Activated CD4-positive, alpha-beta T cell treated with anti-CD3 and anti-CD28 coated beads for 1 hour (primary cell): ENCODE data around the gene ARNT2.

Experiments used
- DNase-seq: peaks from one replicate; pipeline ENCODE4 v3.0.0-alpha.2; 2020

The ARNT2 gene

DNA sequence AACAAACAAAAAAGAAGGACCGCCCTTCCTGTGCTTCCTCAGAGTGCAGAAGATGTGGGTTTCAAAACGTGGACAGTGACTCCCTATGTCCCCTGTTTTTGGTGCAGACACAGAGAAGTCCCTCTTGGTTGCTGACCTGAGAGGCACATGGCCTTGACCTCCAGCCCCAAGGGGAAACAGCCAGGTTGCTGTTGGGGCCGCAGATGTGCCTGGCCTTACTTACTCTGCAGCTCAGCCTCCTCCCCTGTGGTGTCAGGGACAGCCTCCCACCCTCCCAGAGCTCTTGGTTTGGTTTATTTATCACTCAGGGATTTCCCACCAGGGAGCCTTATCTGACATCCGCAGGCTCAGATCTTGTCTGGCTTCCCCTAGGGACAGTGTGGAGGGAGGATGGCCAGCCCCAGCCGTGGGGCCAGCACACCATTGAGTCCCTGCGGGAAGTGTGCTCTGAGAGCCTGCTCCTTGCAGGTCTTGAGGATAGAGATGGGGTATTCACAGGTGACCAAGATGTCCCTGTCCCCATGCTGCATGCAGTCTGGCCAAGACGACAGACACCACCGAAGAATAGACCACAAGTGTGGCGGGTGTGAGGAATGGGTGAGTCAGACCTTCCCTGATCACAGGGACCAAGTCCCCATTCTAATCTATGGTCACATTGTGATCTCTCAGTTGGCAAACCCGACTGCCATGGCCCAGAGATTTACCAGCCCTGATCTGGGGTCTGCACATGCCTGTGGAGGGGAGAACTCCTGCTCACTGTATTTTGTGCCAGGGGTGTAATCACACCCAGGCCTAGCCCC, 156.6 kb downstream of the ARNT2 start:
- no peak for DNase-seq

DNA sequence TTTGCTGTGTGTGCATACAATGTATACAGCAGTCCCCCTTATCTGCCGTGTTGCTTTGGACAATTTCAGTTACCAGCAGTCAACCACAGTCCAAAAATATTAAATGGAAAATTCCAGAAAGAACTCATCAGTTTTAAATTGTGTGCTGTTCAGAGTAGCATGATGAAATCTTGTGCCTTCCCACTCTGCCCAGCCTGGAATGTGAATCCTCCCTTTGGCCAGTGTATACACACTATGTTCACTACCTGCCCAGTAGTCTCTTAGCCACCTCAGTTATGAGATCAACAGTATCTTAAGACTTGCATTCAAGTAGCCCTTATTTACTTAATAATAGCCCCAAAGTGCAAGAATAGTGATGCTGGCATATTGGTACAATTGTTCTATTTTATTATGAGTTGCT, 157.3 kb downstream of the ARNT2 start:
- no peak for DNase-seq

DNA sequence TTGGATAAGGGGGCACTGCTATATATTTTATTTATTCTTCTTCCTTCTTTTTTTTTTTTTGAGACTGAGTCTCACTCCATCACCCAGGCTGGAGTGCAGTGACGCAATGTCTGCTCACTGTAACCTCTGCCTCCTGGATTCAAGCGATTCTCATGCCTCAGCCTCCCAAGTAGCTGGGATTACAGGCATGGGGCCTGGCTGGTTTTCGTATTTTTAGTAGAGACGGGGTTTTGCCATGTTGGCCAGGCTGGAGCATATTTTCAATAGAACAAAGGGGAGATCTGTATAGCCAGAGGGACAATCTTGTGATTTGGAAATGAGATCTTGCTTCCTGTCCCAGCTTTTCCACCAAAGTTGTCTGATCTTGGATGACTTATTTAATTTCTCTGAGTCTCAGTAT, 157.9 kb downstream of the ARNT2 start:
- DNase-seq: no peak

DNA sequence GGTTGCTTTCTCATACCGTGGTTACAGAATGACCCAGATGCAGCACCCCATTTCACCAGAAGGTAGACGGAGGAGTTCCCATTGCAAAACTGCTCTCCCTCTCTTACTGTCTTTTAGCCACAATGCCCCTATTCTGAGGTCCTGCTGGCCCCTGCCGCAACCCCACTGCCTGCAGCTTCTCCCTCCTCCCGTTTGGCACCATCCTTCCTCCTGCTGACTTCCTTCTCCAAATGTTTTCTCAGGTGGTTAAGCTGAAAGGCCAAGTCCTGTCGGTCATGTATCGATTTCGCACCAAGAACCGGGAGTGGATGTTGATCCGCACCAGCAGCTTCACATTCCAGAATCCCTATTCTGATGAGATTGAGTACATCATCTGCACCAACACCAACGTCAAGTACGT, 158.7 kb downstream of the ARNT2 start:
- no peak for DNase-seq

DNA sequence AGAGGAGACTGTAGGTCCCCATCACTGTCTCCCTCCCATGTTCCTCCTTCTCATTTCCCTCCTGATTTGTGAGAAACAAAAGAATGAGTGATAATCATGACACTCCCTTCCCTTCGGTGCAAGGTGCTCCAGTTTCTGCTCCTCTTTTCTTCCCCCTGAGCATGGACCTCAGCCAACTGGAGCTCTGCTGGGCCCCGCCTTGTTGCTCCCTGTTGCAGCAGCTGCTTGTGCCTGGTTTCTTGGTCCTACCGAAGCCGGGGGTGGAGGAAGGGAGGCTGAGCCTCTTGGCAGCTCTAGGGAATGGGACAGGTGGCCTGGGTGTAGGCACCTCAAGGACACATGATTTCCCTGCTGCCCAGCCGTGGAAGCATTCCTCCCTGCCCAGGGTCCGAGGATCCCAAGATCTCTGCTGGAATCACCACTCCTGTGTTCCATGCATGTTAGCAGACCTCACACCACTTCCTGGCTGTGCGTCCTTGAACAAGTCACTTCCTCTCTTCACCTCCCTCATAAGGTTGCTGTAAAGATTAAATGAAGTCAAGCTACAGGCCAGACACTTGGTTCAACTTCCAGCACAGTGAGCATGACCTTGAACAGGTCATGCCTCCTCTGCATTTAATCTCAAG, 159.3 kb downstream of the ARNT2 start:
- no peak for DNase-seq

DNA sequence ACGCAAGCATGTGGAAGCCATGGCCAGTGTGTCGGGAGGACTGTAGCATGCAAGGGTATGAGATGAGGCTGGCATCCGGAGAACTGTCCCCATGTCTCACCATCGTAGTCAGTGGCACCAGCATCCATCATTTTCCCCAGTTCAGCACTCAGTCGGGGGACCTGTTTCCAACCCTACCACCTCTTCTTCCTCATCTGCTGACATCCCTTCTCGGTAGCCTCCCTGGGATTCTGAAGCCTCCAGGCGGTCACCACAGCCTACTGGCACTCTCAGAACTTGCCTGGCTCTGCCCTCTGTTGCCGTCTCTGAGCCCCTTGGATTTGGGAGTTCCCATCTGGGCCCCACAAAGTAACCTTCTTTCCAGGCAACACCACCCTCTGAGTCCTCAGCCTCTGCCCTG, 159.9 kb downstream of the ARNT2 start:
- DNase-seq: no peak

DNA sequence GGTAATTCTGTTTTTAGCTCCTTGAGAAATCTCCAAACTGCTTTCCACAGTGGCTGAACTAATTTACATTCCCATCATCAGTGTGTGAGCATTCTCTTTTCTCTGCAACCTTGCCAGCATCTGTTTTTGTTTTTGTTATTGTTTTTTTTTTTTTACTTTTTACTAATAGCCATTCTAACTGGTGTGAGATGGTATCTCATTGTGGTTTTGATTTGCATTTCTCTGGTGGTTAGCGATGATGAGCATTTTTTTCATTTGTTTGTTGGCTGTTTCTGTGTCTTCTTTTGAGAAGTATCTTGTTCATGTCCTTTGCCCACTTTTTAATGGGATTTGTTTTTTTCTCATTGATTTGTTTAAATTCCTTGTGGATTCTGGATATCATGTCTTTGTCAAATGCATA, 161.2 kb downstream of the ARNT2 start:
- DNase-seq: no peak

DNA sequence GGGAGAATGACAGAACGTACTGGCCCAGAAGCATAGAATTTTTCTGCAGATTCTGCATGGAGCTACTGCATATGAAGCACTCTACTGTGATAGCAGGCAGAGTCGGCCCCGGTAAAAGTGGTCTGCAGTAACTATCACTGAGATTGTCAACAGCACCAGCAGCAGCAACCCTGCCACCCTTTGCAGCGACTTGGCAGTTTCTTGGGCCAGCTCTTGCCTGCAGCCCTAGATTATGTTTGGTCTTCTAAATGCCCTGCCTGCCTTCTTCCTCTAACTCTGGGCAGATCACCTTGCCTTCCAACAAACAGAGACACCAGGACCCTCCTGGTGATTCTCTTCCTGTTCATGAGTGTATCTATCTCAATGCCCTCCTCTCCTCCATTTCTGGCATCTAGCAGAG, 161.8 kb downstream of the ARNT2 start:
- DNase-seq: no peak

DNA sequence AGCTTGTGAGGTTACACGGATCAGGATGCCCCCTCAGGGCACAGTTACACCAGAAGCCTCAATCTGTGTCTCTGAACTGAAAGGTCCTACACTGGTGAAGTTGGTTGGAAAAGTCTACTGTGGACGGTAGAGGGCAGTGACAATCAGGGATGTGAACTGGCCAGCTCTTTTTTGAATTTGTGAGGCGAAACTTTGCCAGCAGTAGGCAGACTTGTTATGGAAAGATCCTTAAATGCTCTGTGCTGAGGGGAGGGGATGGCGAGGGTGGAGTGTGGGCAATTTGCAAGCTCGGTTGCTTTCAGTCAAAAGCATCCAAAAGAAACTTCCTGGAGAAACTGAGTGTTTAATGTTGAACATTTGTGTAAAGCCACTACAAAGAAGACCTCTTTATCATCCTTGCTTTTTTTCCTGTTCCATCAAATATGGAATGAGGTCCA, 163.6 kb downstream of the ARNT2 start:
- DNase-seq: no peak

DNA sequence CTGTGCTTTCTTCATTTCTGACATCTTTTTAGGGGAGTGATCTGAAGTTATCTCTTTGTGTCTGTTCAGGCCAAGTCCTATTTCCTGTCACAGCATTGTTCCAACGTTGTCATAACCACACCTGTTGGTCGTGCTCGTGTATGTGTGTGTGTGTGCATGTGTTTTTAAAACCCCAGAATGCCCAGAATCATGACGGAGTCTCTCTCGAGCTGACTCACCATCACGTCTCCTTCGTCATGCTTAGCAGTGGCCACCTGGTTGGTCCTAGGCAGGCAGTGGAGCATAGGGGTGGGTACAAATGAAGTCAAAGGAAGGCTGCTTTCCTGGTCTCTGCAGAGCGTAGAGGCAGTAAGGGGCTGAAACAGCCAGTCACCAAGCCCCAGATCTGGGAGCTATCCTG, 164.1 kb downstream of the ARNT2 start:
- no peak for DNase-seq

DNA sequence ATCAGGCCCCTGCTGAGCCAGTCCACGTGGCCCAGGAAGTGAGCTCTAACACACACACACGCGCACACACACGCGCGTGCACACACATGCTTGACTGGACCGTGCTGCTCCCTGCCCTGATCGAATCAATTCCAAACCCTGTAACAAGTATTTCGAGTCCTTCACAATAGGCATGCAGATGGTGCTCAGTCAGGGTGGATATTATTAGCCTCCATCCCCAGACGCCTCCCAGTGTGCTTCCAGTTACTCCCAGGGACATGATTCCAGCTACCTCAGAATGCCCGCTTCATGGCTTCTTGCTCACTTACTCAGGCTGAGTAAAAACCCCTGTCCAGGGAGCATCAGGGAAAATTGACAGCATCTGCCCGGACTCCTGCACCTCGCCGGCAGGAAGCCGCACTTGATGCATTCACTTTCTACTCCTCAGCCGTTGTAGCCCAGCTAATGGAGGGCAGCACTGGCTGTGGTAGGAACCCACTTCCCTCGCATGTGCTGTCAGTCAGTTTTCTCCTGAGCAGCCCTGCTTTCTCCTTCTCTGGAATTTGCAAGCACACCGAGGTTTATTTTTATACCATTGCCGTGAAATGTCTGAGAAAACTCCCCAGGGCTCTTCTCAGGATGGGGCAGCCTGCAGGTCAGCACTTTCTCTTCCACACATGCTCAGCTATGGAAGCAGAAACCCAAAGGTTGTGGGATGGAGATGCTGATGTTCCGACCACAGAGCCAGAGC, 164.9 kb downstream of the ARNT2 start:
- no peak for DNase-seq

DNA sequence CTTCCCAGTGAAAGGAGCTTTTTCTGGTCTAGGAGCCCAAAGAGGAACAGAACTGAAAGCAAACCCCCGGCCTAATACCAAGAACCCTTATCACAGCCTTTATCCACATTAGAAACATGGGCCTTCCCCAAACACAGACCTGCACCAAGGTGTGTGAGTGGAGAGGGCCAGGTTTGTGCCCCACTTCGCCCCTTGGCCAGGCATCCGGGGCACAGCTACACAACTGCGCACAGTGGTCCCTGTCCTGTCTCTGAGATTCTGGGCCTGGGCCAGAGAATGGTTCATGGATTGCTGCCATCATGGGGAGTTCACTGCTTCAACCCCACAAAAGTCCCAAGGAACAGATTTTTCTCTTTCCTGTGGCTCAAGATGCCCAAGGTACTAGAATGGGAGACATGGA, 165.5 kb downstream of the ARNT2 start:
- DNase-seq: no peak

DNA sequence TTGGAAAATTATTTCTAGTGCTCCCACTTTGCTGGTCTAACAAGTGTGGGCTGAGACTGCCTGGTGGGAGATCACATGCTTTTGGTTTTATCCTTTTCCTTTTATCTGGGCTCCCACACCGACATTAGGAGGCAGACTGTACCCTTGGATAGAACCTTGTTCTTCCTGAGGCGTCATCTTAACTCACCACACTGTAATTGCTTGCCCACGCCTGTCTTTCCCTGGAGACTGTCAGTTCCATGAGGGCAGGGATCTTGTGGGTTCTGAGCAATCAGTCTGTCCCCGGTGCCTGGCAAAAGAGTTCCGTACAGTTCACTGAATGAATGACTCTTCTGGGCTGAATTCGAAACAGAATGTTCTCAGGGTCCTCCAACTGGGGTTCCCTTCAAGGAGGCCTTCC, 166.4 kb downstream of the ARNT2 start:
- no peak for DNase-seq

DNA sequence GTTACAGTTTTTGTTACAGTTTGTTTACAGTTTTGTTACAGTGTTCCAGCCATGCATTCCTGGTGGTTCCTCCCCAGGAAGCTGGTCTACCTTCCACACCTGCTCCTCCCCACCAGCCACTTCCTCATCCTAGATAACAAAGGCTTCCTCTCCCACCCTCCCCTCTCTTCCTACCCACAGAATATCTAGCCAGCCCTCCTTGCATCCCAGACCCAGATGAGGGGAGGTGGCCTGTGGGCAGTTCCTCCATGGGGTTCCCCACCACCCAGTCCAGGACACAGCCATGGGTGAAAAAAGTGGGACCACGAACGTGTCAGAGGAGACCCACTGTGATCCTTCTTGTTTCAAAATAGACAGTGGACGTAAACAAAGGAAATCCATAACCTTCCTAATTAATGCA, 168.2 kb downstream of the ARNT2 start:
- no peak for DNase-seq

DNA sequence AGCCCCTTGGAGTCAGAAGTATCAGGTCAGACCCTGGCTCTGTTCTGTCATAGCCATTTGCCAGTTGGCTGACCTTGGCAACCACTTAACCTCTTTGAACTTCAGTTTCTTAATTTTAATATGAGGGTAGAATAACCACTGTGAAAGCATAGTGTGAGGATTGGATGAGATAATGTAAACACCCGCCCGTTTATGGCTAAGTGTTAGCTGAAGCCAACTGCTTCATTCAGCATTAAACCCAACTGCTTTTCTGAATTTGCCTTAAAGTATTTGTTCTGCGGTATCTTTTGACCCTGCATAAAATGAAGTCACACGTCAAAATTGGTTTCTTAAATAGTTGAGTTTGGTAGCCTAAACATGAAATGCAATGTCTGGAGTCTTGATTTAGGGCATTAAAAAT, 169.4 kb downstream of the ARNT2 start:
- no peak for DNase-seq

DNA sequence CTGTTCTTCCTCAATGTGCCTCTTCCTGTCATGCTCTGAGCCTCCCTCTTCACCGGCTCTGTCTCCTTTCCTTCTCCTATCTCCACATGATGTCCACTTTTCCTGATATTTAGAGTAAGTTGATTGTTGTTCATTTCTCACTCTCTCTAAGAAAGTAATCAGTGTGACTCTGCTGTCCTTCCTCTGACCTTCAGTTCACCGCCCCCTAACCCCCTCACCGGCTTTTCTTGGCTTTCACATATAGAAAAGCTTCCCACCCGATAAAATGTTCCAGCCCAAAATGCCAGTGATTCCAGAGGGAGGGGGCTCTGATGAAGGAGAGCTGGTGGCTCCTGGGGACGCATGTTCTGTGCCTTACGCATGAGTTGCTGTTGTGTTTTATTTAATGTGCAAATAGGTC, 170.4 kb downstream of the ARNT2 start:
- DNase-seq: no peak

DNA sequence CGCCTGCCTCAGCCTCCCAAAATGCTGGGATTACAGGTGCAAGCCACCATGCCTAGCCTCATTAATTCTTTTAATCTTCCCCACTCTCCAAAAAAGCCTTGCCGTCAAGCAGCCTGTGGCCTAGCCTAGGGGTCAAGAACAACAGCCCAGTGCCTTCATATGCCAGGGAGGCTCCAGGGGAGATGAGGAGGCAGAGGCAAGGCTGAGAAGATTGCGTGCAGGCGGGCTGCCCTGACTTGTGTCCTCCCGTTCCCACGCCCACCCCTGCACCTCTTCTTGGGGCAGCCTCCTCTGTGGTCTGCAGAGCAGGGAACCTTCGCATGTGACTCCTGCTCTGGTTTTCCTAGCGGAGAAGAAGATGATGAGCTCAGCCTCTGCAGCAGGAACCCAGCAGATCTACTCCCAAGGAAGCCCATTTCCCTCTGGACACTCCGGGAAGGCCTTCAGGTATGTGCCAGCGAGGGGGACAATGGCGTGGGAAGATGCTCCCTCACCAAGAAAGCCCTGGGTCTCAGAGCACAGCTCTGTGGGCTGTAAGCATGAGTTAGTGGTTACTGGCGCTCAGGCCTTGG, 172.4 kb downstream of the ARNT2 start:
- DNase-seq: no peak

DNA sequence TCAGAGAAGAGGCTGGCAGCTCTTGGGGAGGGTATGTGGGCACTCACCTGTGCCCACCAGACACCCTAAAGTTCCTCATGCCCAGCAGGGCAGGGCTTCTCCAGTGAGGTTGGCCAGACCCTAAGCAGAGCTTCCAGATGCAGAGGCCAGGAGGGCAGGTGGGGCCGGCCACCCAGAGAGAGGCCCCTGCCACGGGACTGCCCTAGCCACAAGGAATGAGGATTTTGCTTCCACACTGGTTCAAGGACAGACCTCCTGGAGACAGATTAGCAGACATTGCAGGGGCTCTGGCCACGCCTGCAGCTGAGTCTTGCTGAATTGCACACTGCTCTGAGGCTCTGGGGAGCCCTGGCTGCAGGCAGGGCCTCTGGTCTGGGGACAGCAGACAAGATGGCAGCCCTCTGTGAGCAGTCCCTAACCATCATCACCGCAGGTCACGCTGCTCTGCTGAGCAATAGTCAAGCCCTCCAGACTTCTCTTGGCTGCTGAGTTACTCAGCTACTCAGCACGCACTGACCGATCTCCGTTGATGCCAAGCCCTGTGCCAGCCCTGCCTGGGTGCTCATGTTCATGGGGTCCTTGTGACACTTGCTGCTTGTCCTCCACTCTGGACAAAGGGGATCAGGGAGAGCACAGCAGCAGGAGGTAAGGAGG, 173.5 kb downstream of the ARNT2 start:
- no peak for DNase-seq

DNA sequence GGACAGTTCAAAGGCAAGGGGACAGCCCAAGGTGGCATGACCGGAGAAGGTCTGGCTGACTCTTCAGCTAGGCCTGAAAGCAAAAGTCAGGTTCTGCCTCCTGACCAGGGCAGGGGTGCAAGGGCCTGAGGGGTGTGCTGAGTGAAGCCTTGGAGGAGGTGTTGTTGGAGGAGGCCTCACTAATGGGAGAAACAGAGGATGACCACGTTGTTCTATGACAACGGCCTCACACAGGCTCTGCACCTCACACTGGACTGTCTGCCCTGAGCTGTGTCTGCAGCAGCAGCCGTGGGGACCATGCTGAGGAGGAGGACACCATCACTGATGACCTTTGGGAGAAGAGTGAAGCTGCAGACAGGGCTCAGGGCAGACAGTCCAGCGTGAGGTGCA, 174.0 kb downstream of the ARNT2 start:
- no peak for DNase-seq

DNA sequence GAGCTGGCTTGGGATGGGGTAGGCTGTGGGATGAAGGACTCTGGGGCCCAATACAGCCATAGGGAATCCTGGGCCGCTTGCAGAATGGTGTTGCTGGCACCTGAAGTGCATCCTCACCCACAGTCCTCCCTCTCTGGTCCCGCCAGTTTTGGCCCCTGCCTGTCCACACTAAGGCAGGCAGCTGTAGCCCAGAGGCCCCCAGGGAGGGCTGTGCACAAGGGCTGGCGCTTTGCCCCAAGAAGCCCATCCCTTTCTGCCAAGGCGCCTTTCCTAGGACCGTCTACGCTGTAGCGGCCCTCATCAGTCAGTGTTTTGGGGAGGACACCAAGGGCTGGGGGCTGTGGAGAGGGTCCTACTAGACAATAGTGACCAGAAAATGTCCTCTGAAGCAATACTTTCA, 174.7 kb downstream of the ARNT2 start:
- DNase-seq: no peak

DNA sequence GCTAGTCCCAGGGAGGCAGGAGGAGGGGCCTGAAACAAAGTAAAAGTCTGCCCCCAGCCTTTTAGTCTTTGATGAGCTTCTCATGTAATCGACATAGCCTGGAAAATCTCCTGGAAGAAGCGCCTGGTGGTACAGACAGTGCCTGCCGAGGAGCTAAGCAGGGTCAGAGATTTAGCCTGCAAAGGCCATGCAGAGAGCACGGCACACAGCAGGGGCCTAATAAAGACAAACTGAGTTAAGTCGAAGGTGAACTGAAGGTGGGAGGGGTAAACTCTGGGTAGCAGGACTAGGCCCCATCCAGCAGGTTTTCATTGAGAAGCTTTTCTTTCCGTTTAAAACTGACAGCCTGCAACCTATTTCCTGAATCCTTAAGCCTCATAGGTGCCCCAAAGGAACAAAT, 175.4 kb downstream of the ARNT2 start:
- DNase-seq: no peak

DNA sequence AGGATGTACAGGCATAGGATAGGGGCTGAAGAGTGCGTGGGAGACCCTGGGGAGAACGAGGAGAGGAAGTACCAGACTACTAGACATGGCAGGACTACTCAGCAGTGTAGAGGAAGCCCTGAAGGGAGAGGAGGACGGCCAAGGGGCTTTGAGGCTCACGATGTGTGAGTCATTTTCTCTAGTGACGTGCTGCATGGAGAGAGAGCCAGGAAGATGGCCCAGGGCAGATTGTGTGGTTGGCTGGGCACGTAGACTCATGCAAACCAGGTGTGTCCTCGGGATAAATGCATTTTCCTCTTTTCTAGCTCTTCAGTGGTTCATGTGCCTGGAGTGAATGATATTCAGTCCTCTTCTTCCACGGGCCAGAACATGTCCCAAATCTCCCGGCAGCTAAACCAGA, 175.9 kb downstream of the ARNT2 start:
- no peak for DNase-seq

DNA sequence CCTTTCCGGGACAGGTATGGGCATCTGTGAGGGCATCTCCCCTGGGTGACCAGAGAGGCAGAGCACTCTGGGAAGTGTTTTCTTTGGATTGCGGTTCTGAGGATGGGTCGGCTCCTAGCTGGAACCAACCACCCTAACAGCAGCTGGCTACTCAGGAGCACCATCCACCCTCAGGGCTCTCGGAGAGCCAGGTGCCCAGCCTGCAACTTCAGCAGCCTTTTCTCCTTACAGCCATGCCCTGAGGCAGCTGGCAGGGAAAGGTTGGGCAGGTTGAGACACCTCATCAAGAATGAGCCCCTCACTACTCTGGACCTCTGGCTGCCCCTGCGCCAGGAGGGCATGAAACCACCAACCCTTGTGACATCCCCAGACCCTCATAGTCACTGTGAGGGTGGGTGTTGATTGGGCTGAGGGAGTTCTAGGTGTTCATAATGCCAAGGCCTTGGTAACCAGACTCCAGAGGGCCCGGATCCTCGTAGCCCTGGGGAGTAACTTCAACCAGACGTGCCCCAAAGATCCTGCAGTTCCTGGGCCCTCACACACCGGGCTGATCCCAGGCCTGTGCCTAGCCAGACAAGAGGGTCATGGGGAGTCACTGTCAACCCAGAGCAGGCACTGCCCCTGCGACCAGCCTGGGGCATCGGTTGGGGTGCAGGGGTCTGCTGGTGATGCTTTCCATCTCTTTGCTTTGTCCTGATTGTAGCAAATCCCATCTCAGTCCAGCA, 176.5 kb downstream of the ARNT2 start:
- no peak for DNase-seq
